Panc1 (cell line): ENCODE results near the gene EXOC6B. TPM values are rescaled to one million over a fixed set of nuclear protein-coding genes. Genes with fewer than 3 reads are reported as not detected.

Experiments used
- ATAC-seq: fragments of 200-7000 bp; cut with Tn5 transposase; 2 replicates; pipeline ENCODE4 v1.9.1; 2020; ENCODE audit warnings: mild to moderate bottlenecking, moderate library complexity
- BruUV-seq: library from RNA; stranded (reverse); fragments of 400-500 nt; replicated peaks from 2 replicates; lab custom pipeline; 2021; lab: Mats Ljungman, UMichigan
- CTCF ChIA-PET: fragments of 300-600 bp; sonication (Branson Sonifier 250); formaldehyde crosslinking; loops from one replicate; lab custom pipeline; 2022; ENCODE audit warnings: antibody characterized with exemption; lab: Charles Lee
- POLR2A ChIA-PET: fragments of 300-600 bp; sonication (Branson Sonifier 250); formaldehyde crosslinking; loops from one replicate; lab custom pipeline; 2022; ENCODE audit warnings: antibody characterized with exemption; lab: Charles Lee
- DNase-seq: peaks from one replicate; pipeline ENCODE4 v3.0.0-alpha.2; 2010; ENCODE audit warnings: low read depth, low spot score
- H3K27ac ChIP-seq: 2 replicates; pipeline ENCODE4 v1.5.1; 2011; ENCODE audit warnings: mild to moderate bottlenecking, low read length, inconsistent platforms
- H3K27me3 ChIP-seq: fragments of 200-500 bp; sonication (Bioruptor generic); 2 replicates; pipeline ENCODE4 v1.6.0; 2014; ENCODE audit warnings: low read length, inconsistent platforms; ENCODE audit not compliant: control insufficient read depth, insufficient read depth
- H3K36me3 ChIP-seq: fragments of 200-500 bp; sonication (Bioruptor generic); 2 replicates; pipeline ENCODE4 v1.5.1; 2014; ENCODE audit warnings: inconsistent platforms, mild to moderate bottlenecking, low read length, moderate library complexity; ENCODE audit not compliant: control insufficient read depth, insufficient read depth
- H3K4me1 ChIP-seq: 2 replicates; pipeline ENCODE4 v1.5.1; 2011; ENCODE audit warnings: inconsistent platforms, mild to moderate bottlenecking, low read length, moderate library complexity; ENCODE audit not compliant: control insufficient read depth, insufficient read depth
- H3K4me3 ChIP-seq, 2 experiments: 2 replicates each; pipeline ENCODE4 v1.5.1; 2011 to 2012; ENCODE audit warnings: low read depth in 2 of 2, low read length in 2 of 2, mild to moderate bottlenecking in 2 of 2, inconsistent platforms in 1 of 2, moderate library complexity in 1 of 2
- H3K9me3 ChIP-seq: fragments of 200-500 bp; sonication (Bioruptor generic); 2 replicates; pipeline ENCODE4 v1.5.1; 2014; ENCODE audit warnings: low read depth, mild to moderate bottlenecking, inconsistent platforms, low read length, moderate library complexity; ENCODE audit not compliant: control insufficient read depth, insufficient read depth
- POLR2AphosphoS5 ChIP-seq: IDR thresholded peaks from 2 replicates; pipeline ENCODE4 v1.6.1; 2012; ENCODE audit warnings: mild to moderate bottlenecking, low read depth, low read length, moderate library complexity
- SIN3A ChIP-seq: IDR thresholded peaks from 2 replicates; pipeline ENCODE4 v1.6.1; 2012; ENCODE audit warnings: low read depth, mild to moderate bottlenecking, low read length, moderate library complexity, borderline replicate concordance; ENCODE audit not compliant: insufficient read depth
- TCF7L2 ChIP-seq: IDR thresholded peaks from 2 replicates; pipeline ENCODE4 v1.6.1; 2011; ENCODE audit warnings: mild to moderate bottlenecking, low read depth, low read length, inconsistent platforms
- in situ Hi-C: cut with HindIII; loops from 2 replicates; pipeline ENCODE4 v1.10.0; 2016; ENCODE audit warnings: low sequenced_read_pairs, low pct_unique_long_range_greater_than_20kb
- intact Hi-C: fragments of 100-400 bp; cut with micrococcal nuclease; formaldehyde crosslinking; loops from one replicate; pipeline ENCODE4 v1.10.0; 2022; ENCODE audit not compliant: unreplicated experiment
- total RNA-seq: library from RNA; stranded (reverse); gene quantifications from one replicate; pipeline ENCODE4 v1.2.1, GENCODE V29; 2021; ENCODE audit not compliant: unreplicated experiment
- TF ChIP-seq, protein P1 (sequence below): fragments of 450-650 bp; IDR thresholded peaks from 2 replicates; pipeline ENCODE4 v1.5.1; 2017; ENCODE audit warnings: mild to moderate bottlenecking
- TF ChIP-seq, protein P2 (sequence below), 2 experiments: IDR thresholded peaks; 2 replicates each; pipeline ENCODE4 v1.6.1; 2011 to 2012; ENCODE audit warnings: low read depth in 2 of 2, control low read depth in 1 of 2, low read length in 1 of 2, mild to moderate bottlenecking in 1 of 2, moderate library complexity in 1 of 2; ENCODE audit not compliant: insufficient read depth in 1 of 2

The EXOC6B gene
- total RNA-seq, 1 experiment from 2014 or later, result 23.2 TPM

DNA sequence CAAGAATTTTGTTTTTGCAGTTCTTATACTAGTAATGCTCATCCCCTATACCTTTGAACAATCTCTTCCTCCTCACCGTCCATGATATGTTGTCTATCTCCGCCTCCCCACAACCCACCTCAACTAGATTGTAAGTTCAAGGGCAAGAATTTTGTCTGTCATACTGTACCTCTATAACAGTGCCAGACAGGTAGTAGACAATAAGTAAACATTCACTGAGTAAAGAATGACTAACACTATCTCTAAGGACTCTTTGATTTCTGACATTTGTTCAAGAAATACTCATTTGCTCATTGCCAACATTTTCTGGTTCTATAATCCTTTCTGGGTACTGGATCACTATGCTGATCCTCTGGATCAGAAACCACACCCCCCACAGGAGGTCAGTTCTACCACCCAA lies 82.4 kb downstream of the EXOC6B start:
- in situ Hi-C loops, result no loop called here
- Histone ChIP-seq H3K4me1 (no peaks in the 10 kb centered on the region; the same call in 1 of the 2 replicates), H3K4me3 (no peak overlapping the region), H3K27me3 (no peaks in the 10 kb centered on the region), H3K9me3 (no peaks in the 10 kb centered on the region), H3K27ac (no peak overlapping the region), H3K36me3 (no peaks in the 10 kb centered on the region)
- no peak for DNase-seq
- intact Hi-C loops, result loop anchor here (10.0 kb wide), 3 partner anchors 129 to 819 kb away; no protein-coding TSS in a partner anchor
- no peak for ATAC-seq
- BruUV-seq, result no TSS peak
- ChIA-PET CTCF (no interaction called here), POLR2A (interaction anchor here (0.6 kb wide), 1 partner anchor 963 kb away, joined by 3 read pairs; no protein-coding TSS in a partner anchor)
- TF ChIP-seq, protein P1, sequence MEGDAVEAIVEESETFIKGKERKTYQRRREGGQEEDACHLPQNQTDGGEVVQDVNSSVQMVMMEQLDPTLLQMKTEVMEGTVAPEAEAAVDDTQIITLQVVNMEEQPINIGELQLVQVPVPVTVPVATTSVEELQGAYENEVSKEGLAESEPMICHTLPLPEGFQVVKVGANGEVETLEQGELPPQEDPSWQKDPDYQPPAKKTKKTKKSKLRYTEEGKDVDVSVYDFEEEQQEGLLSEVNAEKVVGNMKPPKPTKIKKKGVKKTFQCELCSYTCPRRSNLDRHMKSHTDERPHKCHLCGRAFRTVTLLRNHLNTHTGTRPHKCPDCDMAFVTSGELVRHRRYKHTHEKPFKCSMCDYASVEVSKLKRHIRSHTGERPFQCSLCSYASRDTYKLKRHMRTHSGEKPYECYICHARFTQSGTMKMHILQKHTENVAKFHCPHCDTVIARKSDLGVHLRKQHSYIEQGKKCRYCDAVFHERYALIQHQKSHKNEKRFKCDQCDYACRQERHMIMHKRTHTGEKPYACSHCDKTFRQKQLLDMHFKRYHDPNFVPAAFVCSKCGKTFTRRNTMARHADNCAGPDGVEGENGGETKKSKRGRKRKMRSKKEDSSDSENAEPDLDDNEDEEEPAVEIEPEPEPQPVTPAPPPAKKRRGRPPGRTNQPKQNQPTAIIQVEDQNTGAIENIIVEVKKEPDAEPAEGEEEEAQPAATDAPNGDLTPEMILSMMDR, result no peak
- TF ChIP-seq SIN3A, result no peak
- TF ChIP-seq TCF7L2, result no peak
- TF ChIP-seq, protein P2, sequence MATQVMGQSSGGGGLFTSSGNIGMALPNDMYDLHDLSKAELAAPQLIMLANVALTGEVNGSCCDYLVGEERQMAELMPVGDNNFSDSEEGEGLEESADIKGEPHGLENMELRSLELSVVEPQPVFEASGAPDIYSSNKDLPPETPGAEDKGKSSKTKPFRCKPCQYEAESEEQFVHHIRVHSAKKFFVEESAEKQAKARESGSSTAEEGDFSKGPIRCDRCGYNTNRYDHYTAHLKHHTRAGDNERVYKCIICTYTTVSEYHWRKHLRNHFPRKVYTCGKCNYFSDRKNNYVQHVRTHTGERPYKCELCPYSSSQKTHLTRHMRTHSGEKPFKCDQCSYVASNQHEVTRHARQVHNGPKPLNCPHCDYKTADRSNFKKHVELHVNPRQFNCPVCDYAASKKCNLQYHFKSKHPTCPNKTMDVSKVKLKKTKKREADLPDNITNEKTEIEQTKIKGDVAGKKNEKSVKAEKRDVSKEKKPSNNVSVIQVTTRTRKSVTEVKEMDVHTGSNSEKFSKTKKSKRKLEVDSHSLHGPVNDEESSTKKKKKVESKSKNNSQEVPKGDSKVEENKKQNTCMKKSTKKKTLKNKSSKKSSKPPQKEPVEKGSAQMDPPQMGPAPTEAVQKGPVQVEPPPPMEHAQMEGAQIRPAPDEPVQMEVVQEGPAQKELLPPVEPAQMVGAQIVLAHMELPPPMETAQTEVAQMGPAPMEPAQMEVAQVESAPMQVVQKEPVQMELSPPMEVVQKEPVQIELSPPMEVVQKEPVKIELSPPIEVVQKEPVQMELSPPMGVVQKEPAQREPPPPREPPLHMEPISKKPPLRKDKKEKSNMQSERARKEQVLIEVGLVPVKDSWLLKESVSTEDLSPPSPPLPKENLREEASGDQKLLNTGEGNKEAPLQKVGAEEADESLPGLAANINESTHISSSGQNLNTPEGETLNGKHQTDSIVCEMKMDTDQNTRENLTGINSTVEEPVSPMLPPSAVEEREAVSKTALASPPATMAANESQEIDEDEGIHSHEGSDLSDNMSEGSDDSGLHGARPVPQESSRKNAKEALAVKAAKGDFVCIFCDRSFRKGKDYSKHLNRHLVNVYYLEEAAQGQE (IDR thresholded peaks at IDR 0.05; ENCODE audit: insufficient read depth in 1 of 2, low read depth in 2 of 2, low read length in 1 of 2), result no peak
- TF ChIP-seq POLR2AphosphoS5, result no peak

DNA sequence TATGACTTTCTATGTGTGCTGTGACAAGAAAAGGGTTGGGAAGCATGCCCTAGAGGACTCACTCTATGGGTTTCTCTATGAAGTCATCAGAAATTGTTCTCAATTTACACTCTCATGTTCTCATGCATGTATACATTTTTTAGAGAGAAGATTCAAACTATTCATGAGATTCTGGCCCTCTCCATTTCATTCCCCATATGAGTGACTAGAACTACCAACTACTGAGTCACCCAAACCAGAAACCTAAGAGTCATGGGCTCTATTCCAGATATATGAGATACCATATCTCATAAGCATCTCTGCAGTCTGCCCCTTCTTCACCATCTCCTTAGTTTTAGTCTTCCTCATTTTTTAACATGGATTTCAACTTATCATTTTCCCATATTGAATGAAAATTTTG lies 87.7 kb downstream of the EXOC6B start:
- Histone ChIP-seq H3K36me3 (no peaks in the 10 kb centered on the region), H3K9me3 (no peaks in the 10 kb centered on the region), H3K27ac (no peak overlapping the region), H3K27me3 (no peaks in the 10 kb centered on the region), H3K4me3 (no peak overlapping the region), H3K4me1 (no peaks in the 10 kb centered on the region)
- DNase-seq, result no peak
- ATAC-seq, result no peak
- ChIA-PET POLR2A (no interaction called here), CTCF (no interaction called here)
- BruUV-seq, result no TSS peak
- TF ChIP-seq, protein P2 (IDR thresholded peaks at IDR 0.05; ENCODE audit: insufficient read depth in 1 of 2, low read depth in 2 of 2, low read length in 1 of 2), result no peak
- TF ChIP-seq TCF7L2, result no peak
- no peak for TF ChIP-seq POLR2AphosphoS5
- TF ChIP-seq, protein P1, result no peak
- intact Hi-C loops (no loop called here), in situ Hi-C loops (no loop called here)
